ENCODE results near the gene TMEM123. TPM values are rescaled to one million over a fixed set of nuclear protein-coding genes. Genes with fewer than 3 reads are reported as not detected.

Gene TMEM123
- total RNA-seq, 2 experiments from 2014 or later: 434 to 461 TPM

DNA sequence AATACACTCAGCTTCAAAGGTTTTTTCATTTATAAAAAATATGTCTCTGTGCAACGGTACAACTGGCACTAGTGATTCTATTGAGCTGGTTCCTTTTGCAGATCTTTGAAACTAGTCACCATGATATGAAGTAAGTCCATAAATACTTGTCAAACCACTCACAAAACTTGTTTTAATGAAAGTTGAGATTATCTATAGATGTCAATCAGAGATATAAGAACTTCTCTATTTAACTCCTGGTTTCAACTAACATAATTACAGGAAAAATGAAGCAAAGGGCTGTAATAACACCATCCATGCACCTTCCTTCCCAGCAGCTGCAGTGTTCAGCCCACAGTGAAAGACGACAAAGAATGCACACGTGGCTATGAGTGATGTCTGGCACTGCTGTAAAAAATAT lies 44.7 kb downstream of the TMEM123 start:
- POLR2A ChIA-PET: no interaction called here
- peaks cover 67% of the 10 kb centered on the region for H3K4me1 Mint-ChIP-seq (ENCODE audit: low read depth)
- H3K36me3 Mint-ChIP-seq (ENCODE audit: low read depth): peaks cover 51% of the 10 kb centered on the region
- CTCF ChIA-PET: interaction anchor here (1.1 to 6.0 kb wide), 3 partner anchors 13 to 88 kb away, joined by 4 to 39 read pairs (median 6); no protein-coding TSS in a partner anchor
- DNase-seq: no peak
- H3K9me3 Mint-ChIP-seq (ENCODE audit: insufficient read depth): no peaks in the 10 kb centered on the region
- H3K4me3 Mint-ChIP-seq: no peak overlapping the region
- peak overlapping the region; percentile 44 for H3K27ac Mint-ChIP-seq
- no peak for ATAC-seq
- H3K27me3 Mint-ChIP-seq (ENCODE audit: low read depth): no peaks in the 10 kb centered on the region

DNA sequence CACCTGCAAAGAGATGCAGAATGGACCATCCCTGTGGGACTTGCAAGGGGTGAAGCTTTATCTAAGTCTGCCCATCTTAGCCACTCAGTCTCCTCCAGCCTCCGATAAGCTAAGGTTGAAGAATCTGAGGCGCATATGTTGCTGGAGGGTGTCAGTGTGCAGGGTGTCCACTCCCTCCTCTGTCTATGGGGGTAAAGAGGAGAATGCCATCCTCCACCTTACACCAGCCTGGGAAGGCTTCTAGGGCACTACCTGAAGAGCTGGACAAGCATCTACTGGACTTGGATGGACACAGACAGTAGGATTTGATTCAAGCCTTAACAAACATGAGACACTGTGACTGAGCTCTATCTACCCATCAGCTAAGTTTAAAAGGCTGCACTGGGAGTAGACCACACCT lies 46.5 kb downstream of the TMEM123 start:
- ATAC-seq (no peak), DNase-seq (no peak)
- Mint-ChIP-seq H3K27ac (no peak overlapping the region), H3K4me1 (ENCODE audit: low read depth) (peaks cover 65% of the 10 kb centered on the region), H3K9me3 (ENCODE audit: insufficient read depth) (no peaks in the 10 kb centered on the region), H3K36me3 (ENCODE audit: low read depth) (peaks cover 62% of the 10 kb centered on the region), H3K4me3 (no peak overlapping the region), H3K27me3 (ENCODE audit: low read depth) (no peaks in the 10 kb centered on the region)
- CTCF ChIA-PET: interaction anchor here (0.8 to 6.0 kb wide), 6 partner anchors 15 to 260 kb away, joined by 3 to 39 read pairs (median 6); no protein-coding TSS in a partner anchor
- POLR2A ChIA-PET: interaction anchor here (0.6 to 1.3 kb wide), 2 partner anchors 8 to 204 kb away, joined by 3 to 4 read pairs; no protein-coding TSS in a partner anchor

DNA sequence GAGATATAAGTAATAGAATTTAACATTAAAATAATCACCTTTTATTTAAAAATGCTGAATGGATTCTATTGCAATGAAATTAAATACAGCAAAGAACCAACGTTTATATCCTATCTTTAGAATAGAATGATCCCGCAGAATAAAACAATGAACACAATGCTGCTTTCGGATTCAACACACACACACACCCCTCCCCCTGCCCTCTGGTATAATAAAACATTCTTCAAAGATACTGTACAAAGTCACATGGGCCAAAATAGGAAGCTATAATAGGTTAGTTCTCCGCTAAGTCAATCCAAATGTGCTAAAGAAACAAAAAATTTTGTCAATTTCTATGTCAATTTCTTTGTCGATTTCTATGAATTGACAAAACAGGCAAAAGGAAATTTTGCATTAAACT lies 47.1 kb downstream of the TMEM123 start:
- ATAC-seq (no peak), DNase-seq (no peak)
- ChIA-PET CTCF (interaction anchor here (0.8 to 6.0 kb wide), 4 partner anchors 14 to 64 kb away, joined by 3 to 39 read pairs (median 6); no protein-coding TSS in a partner anchor), POLR2A (interaction anchor here (0.6 kb wide), 1 partner anchor 205 kb away, joined by 4 read pairs; no protein-coding TSS in a partner anchor)
- Mint-ChIP-seq H3K4me3 (no peak overlapping the region), H3K4me1 (ENCODE audit: low read depth) (peaks cover 63% of the 10 kb centered on the region), H3K27me3 (ENCODE audit: low read depth) (no peaks in the 10 kb centered on the region), H3K9me3 (ENCODE audit: insufficient read depth) (no peaks in the 10 kb centered on the region), H3K36me3 (ENCODE audit: low read depth) (peaks cover 63% of the 10 kb centered on the region), H3K27ac (no peak overlapping the region)

DNA sequence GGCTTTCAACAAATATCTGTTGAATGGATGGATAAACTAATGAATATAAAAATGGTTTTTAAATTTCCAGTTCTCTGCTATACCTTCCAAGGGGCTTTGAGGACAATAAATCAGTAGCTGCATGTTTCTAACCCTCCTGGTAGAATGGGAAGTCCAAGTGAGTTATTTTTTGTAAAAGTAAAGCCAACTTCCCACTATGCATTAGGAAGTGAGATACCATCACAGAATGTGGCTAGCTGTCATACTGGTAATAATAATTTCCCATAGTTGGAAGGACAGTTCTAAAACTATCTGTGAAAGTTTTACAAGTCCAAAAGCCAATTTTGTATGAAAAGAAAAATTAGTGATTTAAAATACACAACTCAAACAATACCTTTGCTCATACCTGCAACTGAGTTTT lies 50.0 kb downstream of the TMEM123 start:
- H3K27ac Mint-ChIP-seq: peak overlapping the region; percentile 30
- no peaks in the 10 kb centered on the region for H3K9me3 Mint-ChIP-seq (ENCODE audit: insufficient read depth)
- H3K4me3 Mint-ChIP-seq: no peak overlapping the region
- H3K36me3 Mint-ChIP-seq (ENCODE audit: low read depth): peaks cover 66% of the 10 kb centered on the region
- no peaks in the 10 kb centered on the region for H3K27me3 Mint-ChIP-seq (ENCODE audit: low read depth)
- ChIA-PET CTCF (interaction anchor here (1.5 kb wide), 1 partner anchor 61 kb away, joined by 6 read pairs; no protein-coding TSS in a partner anchor), POLR2A (no interaction called here)
- DNase-seq (no peak), ATAC-seq (no peak)
- peaks cover 47% of the 10 kb centered on the region for H3K4me1 Mint-ChIP-seq (ENCODE audit: low read depth)

DNA sequence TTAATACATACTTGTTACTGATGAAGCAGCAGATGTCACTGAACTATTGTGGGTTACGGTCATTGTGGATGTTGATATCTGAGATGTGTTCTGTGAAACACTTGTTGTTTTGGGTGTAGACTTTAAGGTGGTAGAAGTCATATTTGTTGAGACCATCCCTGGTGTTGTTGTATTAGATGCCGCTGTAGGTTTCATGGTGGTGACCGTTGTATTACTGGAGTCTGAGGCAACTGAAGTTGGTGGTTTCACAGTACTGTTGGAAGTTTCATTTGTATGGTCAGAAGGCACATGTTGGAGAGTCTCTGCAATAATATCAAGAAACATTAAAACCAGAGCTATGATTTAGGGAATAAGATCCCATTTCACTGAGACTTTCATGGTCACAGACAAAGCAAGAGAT lies 50.7 kb downstream of the TMEM123 start:
- POLR2A ChIA-PET: no interaction called here
- peak overlapping the region; percentile 7 for H3K27ac Mint-ChIP-seq
- peaks cover 46% of the 10 kb centered on the region for H3K4me1 Mint-ChIP-seq (ENCODE audit: low read depth)
- H3K27me3 Mint-ChIP-seq (ENCODE audit: low read depth): no peaks in the 10 kb centered on the region
- H3K36me3 Mint-ChIP-seq (ENCODE audit: low read depth): peaks cover 67% of the 10 kb centered on the region
- no peak for DNase-seq
- ATAC-seq: no peak
- H3K9me3 Mint-ChIP-seq (ENCODE audit: insufficient read depth): no peaks in the 10 kb centered on the region
- H3K4me3 Mint-ChIP-seq: no peak overlapping the region
- CTCF ChIA-PET: interaction anchor here (0.9 to 2.6 kb wide), 3 partner anchors 10 to 60 kb away, joined by 3 to 14 read pairs (median 6); no protein-coding TSS in a partner anchor

DNA sequence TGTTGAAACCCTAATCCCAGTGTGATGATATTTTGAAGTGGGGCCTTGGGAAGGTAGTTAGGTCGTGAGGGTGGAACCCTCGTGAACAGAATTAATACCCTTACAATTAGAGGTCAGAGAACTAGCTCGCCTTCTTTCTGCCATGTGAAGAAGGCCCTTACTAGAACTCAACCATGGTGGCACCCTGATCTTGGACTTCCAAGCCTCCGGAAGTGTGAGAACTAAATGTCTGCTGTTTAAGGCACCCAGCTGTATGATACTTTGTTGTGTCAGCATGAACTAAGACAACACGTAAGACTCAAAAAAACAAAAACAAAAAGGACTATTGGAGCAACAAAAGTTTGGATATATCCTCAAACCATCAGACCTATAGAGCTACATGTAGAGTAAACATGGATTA lies 52.0 kb downstream of the TMEM123 start:
- ChIA-PET POLR2A (interaction anchor here (1.1 kb wide), 1 partner anchor 212 kb away, joined by 3 read pairs; no protein-coding TSS in a partner anchor), CTCF (interaction anchor here (1.8 to 2.6 kb wide), 3 partner anchors 10 to 79 kb away, joined by 5 to 14 read pairs (median 6); no protein-coding TSS in a partner anchor)
- Mint-ChIP-seq H3K27ac (no peak overlapping the region), H3K4me3 (no peak overlapping the region), H3K27me3 (ENCODE audit: low read depth) (no peaks in the 10 kb centered on the region), H3K9me3 (ENCODE audit: insufficient read depth) (no peaks in the 10 kb centered on the region), H3K4me1 (ENCODE audit: low read depth) (peaks cover 48% of the 10 kb centered on the region), H3K36me3 (ENCODE audit: low read depth) (peaks cover 70% of the 10 kb centered on the region)
- ATAC-seq: no peak
- no peak for DNase-seq

DNA sequence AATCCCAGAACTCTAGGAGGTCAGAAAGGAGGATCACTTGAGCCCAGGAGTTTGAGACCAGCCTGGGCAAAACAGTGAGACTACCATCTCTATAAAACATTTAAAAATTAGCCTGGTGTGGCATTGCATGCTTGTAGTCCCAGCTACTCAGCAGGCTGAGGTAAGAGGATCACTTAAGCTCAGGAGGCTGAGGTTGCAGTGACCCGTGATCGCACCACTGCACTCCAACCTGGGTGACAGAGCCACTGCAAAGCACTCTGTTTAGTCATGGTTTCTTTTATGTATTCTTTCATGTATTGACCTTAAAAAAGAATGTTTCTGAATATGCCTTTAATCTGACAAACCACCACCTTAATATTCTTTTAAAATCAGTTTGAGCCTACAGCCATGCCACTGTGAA lies 53.4 kb downstream of the TMEM123 start:
- no peak overlapping the region for H3K27ac Mint-ChIP-seq
- H3K27me3 Mint-ChIP-seq (ENCODE audit: low read depth): no peaks in the 10 kb centered on the region
- ChIA-PET POLR2A (interaction anchor here (0.9 kb wide), 1 partner anchor 54 kb away, joined by 3 read pairs; the partner anchor contains the start of gene TMEM123), CTCF (interaction anchor here (0.8 to 2.6 kb wide), 3 partner anchors 9 to 57 kb away, joined by 3 to 14 read pairs (median 6); no protein-coding TSS in a partner anchor)
- ATAC-seq (no peak), DNase-seq (no peak)
- no peaks in the 10 kb centered on the region for H3K9me3 Mint-ChIP-seq (ENCODE audit: insufficient read depth)
- no peak overlapping the region for H3K4me3 Mint-ChIP-seq
- peaks cover 78% of the 10 kb centered on the region for H3K36me3 Mint-ChIP-seq (ENCODE audit: low read depth)
- H3K4me1 Mint-ChIP-seq (ENCODE audit: low read depth): peaks cover 39% of the 10 kb centered on the region

DNA sequence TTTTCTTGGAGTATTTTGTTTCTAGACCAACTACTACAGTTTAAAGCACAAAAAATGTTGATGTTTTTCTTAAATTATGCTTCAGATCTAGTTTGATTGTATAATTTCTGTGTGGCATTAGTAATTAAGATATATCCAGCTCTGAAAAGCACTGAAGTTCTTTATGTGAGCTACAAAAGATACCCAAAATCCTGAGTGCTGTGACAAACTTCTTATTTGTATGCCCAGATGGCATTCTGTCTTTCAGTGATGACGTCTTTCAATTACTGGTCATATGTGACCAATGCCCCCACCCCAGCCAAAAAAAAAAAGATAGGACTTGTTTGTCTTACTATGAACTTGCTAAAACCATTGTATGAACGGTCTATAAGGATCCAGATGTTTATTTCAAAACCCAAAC lies 54.3 kb downstream of the TMEM123 start:
- H3K4me1 Mint-ChIP-seq (ENCODE audit: low read depth): peaks cover 35% of the 10 kb centered on the region

DNA sequence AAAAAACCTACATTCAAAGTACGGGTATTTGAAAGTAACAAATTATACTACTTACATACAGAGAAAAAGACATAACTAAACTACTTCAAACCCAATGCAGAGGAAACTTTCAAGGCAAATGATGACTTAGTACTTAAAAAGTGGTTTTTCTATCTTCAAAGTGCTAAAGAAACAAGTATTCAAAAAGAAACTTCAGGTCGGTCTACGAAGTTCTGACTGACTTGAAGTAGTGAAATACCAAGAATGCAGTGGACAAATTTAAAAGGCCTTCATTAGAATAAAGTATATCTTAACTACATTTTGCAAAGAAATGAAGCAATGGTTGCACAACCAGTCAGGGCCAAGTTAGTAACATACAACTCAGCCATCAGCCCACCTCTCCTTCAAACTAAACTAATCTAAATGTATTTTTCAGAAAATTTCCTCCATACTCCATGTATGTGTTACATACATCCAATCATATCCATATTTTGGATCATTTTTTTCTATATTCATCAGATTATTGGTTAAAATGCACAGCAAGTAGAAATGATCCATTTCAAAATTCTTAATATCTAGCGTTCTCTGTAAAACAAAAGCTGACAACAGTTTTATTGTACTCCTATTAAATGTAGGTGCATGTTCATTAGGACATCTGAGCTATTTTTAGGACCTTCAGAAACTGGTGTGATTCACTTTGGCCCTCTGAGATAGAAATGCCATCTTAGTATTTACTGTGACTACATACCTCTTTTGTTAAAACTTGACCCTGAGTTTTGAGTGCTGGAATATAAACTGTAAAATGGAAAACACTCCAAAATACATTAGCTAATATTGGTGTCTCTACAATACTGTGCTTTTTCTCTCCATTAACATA lies 55.6 kb downstream of the TMEM123 start:
- ATAC-seq (no peak), DNase-seq (no peak)
- ChIA-PET POLR2A (interaction anchor here (0.6 kb wide), 1 partner anchor 142 kb away, joined by 3 read pairs; no protein-coding TSS in a partner anchor), CTCF (interaction anchor here (1.2 to 2.2 kb wide), 6 partner anchors 8 to 217 kb away, joined by 3 to 7 read pairs (median 5); no protein-coding TSS in a partner anchor)
- Mint-ChIP-seq H3K4me3 (no peak overlapping the region), H3K4me1 (ENCODE audit: low read depth) (peaks cover 26% of the 10 kb centered on the region), H3K27ac (peak overlapping the region; percentile 66), H3K27me3 (ENCODE audit: low read depth) (no peaks in the 10 kb centered on the region), H3K9me3 (ENCODE audit: insufficient read depth) (no peaks in the 10 kb centered on the region), H3K36me3 (ENCODE audit: low read depth) (peaks cover 74% of the 10 kb centered on the region)

More for the DNA sequence above, 54.3 kb downstream of the TMEM123 start:
- no peaks in the 10 kb centered on the region for H3K9me3 Mint-ChIP-seq (ENCODE audit: insufficient read depth)
- no peak overlapping the region for H3K4me3 Mint-ChIP-seq
- DNase-seq: no peak
- POLR2A ChIA-PET: interaction anchor here (0.8 to 0.9 kb wide), 2 partner anchors 9 to 55 kb away, joined by 3 read pairs; partner anchors contain the start of gene TMEM123
- no peaks in the 10 kb centered on the region for H3K27me3 Mint-ChIP-seq (ENCODE audit: low read depth)
- peaks cover 77% of the 10 kb centered on the region for H3K36me3 Mint-ChIP-seq (ENCODE audit: low read depth)
- CTCF ChIA-PET: interaction anchor here (1.0 to 1.6 kb wide), 6 partner anchors 9 to 215 kb away, joined by 3 to 7 read pairs (median 5); no protein-coding TSS in a partner anchor
- no peak overlapping the region for H3K27ac Mint-ChIP-seq
- no peak for ATAC-seq

DNA sequence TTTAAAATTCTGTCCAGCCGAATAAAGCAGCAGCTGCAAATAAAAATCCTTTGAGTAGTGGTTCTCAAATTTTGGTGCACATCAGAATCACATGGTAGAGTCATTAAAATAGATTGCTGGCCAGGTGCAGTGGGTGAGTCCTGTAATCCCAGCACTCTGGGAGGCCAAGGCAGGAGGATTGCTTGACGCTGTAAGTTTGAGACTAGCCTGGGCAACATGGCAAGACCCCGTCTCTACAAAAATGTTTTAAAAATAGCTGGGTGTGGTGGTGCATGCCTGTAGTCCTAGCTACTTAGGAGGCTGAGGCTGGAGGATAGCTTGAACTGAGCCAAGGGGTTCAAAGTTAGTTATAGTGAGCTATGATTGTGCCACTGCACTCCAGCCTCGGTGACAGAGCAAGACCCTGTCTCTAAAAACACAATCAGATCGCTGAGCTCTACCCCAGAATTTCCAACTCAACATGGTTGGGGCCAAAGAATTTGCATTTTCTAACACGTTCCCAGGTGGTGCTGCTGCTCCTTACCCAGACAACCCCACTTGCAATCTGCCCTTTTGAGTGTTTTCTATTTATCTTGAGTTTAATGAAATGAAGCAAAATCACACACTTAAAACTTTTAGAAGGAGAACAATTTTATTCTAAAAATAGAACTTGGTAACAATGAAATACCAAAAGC lies 56.7 kb downstream of the TMEM123 start:
- ChIA-PET CTCF (interaction anchor here (0.8 to 4.3 kb wide), 5 partner anchors 11 to 218 kb away, joined by 3 to 22 read pairs (median 3); no protein-coding TSS in a partner anchor), POLR2A (interaction anchor here (0.7 kb wide), 1 partner anchor 85 kb away, joined by 4 read pairs; no protein-coding TSS in a partner anchor)
- peaks cover 69% of the 10 kb centered on the region for H3K36me3 Mint-ChIP-seq (ENCODE audit: low read depth)
- H3K9me3 Mint-ChIP-seq (ENCODE audit: insufficient read depth): no peaks in the 10 kb centered on the region
- DNase-seq (no peak), ATAC-seq (no peak)
- no peak overlapping the region for H3K27ac Mint-ChIP-seq
- no peaks in the 10 kb centered on the region for H3K27me3 Mint-ChIP-seq (ENCODE audit: low read depth)
- peaks cover 26% of the 10 kb centered on the region for H3K4me1 Mint-ChIP-seq (ENCODE audit: low read depth)
- no peak overlapping the region for H3K4me3 Mint-ChIP-seq

DNA sequence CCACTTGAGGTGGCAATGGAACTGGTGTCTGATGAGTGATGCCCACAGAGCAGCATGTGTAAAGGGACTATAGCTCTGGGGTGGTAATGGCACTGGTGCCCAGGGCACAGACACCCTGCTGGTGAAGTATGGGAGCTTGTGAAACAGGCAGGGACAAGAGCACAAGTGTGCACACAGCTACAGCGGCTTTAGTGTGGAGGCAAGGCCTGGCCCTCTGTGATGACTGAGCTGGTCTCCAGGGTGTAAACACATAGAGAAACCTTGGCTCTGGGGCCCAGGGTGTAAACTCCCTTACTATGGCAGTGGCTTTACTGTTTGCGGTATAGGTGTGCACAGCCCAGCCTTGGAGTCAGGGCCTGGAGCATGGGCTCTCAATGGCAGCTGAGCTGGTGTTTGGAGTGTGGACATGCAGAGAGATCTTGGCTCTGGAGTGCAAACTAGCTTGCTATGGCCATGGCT lies 59.3 kb downstream of the TMEM123 start:
- DNase-seq (no peak), ATAC-seq (peak; percentile 30)
- Mint-ChIP-seq H3K27me3 (ENCODE audit: low read depth) (no peaks in the 10 kb centered on the region), H3K36me3 (ENCODE audit: low read depth) (peaks cover 63% of the 10 kb centered on the region), H3K9me3 (ENCODE audit: insufficient read depth) (no peaks in the 10 kb centered on the region), H3K4me3 (no peak overlapping the region), H3K27ac (peak overlapping the region; percentile 75), H3K4me1 (ENCODE audit: low read depth) (peaks cover 31% of the 10 kb centered on the region)
- ChIA-PET POLR2A (interaction anchor here (0.7 to 1.2 kb wide), 2 partner anchors 9 to 47 kb away, joined by 3 read pairs; no protein-coding TSS in a partner anchor), CTCF (interaction anchor here (1.2 to 6.1 kb wide), 12 partner anchors 11 to 220 kb away, joined by 3 to 56 read pairs (median 6); no protein-coding TSS in a partner anchor)
